ENCODE results near the gene MAP7.
A peak's percentile ranks its signal among the peaks of the same experiment; 100 is the strongest.

The MAP7 gene

GRCh38 chr6:136553166-136553787 lies 3.1 kb upstream of the MAP7 start:
- no peak for DNase-seq
- H3K36me3 ChIP-seq = no peaks in the 10 kb centered on the region
- TF ChIP-seq, protein P1, sequence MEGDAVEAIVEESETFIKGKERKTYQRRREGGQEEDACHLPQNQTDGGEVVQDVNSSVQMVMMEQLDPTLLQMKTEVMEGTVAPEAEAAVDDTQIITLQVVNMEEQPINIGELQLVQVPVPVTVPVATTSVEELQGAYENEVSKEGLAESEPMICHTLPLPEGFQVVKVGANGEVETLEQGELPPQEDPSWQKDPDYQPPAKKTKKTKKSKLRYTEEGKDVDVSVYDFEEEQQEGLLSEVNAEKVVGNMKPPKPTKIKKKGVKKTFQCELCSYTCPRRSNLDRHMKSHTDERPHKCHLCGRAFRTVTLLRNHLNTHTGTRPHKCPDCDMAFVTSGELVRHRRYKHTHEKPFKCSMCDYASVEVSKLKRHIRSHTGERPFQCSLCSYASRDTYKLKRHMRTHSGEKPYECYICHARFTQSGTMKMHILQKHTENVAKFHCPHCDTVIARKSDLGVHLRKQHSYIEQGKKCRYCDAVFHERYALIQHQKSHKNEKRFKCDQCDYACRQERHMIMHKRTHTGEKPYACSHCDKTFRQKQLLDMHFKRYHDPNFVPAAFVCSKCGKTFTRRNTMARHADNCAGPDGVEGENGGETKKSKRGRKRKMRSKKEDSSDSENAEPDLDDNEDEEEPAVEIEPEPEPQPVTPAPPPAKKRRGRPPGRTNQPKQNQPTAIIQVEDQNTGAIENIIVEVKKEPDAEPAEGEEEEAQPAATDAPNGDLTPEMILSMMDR (IDR thresholded peaks at IDR 0.05; ENCODE audit: low read depth, low read length) = no peak
- H3K27ac ChIP-seq = no peak overlapping the region
- H3K9me3 ChIP-seq (ENCODE audit: severe bottlenecking) = no peaks in the 10 kb centered on the region
- no peaks in the 10 kb centered on the region for H3K27me3 ChIP-seq (ENCODE audit: insufficient read depth, low read depth, severe bottlenecking)
- no peak overlapping the region for H3K4me3 ChIP-seq (ENCODE audit: low read depth, low read length)

DNA sequence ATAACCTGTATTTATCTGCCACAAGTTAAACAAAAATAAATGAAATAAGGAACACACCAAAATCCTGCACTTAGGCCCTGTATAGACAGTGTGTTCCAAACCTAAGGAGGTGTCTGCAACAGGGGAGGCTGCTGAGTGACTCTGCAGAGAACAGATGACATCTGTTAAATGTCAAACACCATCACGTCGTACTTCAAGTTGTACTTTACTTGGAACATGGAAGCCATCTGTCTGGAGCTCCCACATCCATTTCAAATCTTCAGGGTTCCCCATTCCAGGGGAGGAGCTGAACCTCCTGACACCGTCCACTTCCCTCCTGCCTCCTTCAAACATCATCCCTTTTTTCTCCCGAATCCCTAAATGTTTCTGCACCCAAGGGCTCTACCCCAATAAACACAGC lies 1.8 kb upstream of the MAP7 start:
- TF ChIP-seq, protein P1 (IDR thresholded peaks at IDR 0.05; ENCODE audit: low read depth, low read length) = no peak
- Histone ChIP-seq H3K36me3 (no peaks in the 10 kb centered on the region), H3K27me3 (ENCODE audit: insufficient read depth, low read depth, severe bottlenecking) (no peaks in the 10 kb centered on the region), H3K27ac (no peak overlapping the region), H3K4me3 (ENCODE audit: low read depth, low read length) (no peak overlapping the region), H3K9me3 (ENCODE audit: severe bottlenecking) (no peaks in the 10 kb centered on the region)
- DNase-seq = no peak

GRCh38 chr6:136551103-136551502 lies 881 bp upstream of the MAP7 start:
- Histone ChIP-seq H3K27me3 (ENCODE audit: insufficient read depth, low read depth, severe bottlenecking) (no peaks in the 10 kb centered on the region), H3K27ac (no peak overlapping the region), H3K9me3 (ENCODE audit: severe bottlenecking) (no peaks in the 10 kb centered on the region), H3K36me3 (no peaks in the 10 kb centered on the region), H3K4me3 (ENCODE audit: low read depth, low read length) (peak overlapping the region; percentile 84; the same call in 1 of the 2 replicates)
- TF ChIP-seq, protein P1 (IDR thresholded peaks at IDR 0.05; ENCODE audit: low read depth, low read length) = no peak
- no peak for DNase-seq

DNA sequence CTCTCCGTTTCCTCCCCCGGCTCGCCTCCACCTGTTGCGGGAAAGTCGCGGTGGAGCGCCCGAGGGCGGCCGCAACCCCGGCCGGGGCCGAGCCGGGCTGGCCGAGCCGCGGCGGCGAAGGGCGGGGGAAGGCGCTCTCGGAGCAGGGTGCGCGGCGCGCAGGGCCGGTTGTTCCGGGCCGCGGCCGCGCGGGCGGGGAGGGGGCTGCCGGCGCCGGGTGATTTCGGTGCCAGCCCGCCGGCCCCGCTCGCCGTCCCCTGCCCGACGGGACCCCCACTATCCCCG lies 235 bp downstream of the MAP7 start:
- TF ChIP-seq, protein P1 (IDR thresholded peaks at IDR 0.05; ENCODE audit: low read depth, low read length) = no peak
- Histone ChIP-seq H3K9me3 (ENCODE audit: severe bottlenecking) (no peaks in the 10 kb centered on the region), H3K4me3 (ENCODE audit: low read depth, low read length) (peak overlapping the region; percentile 84), H3K36me3 (no peaks in the 10 kb centered on the region), H3K27ac (no peak overlapping the region), H3K27me3 (ENCODE audit: insufficient read depth, low read depth, severe bottlenecking) (no peaks in the 10 kb centered on the region)
- no peak for DNase-seq

DNA sequence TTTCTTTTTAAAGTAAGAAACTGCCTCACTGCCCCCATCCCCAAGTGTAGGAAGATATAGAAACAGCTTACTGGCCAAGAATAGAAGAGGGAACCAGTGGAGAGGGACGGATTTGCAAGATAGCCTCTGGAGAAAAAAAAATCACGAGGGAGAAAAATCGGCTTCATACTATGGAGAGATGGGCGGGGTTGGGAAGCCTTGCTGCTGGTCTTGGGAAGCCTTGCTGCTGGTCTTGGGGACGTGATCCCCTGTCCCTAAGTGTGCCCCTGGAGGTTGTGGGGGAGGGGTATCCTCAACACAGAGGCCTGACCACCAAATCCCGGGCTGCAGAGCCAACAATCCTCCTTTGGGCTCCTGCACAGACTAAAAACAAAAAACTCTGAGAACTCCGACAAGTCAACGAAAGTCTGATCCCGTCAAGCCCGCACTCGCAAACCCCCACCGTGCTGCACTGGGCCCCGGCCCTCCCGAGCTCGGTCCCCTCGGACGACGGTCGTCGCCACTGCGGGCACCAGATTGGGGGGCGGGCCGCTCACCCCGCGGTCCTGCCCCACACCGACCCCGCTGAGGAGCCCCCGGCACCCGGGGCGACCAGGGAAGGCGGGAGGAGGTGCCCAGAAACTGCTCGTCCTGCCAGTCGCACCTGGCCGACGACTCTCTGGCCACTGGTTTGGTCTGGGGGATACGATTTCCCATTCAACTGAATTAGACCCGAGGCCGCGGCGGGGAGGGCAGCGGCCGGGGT lies 750 bp downstream of the MAP7 start:
- no peaks in the 10 kb centered on the region for H3K27me3 ChIP-seq (ENCODE audit: insufficient read depth, low read depth, severe bottlenecking)
- TF ChIP-seq, protein P1 (IDR thresholded peaks at IDR 0.05; ENCODE audit: low read depth, low read length) = no peak
- no peak overlapping the region for H3K27ac ChIP-seq

More for the DNA sequence above, 750 bp downstream of the MAP7 start:
- H3K9me3 ChIP-seq (ENCODE audit: severe bottlenecking) = no peaks in the 10 kb centered on the region
- peak; percentile 36 for DNase-seq
- peak overlapping the region; percentile 84 for H3K4me3 ChIP-seq (ENCODE audit: low read depth, low read length)
- no peaks in the 10 kb centered on the region for H3K36me3 ChIP-seq

Data from WERI-Rb-1 (cell line).